ENCODE data around the gene GPALPP1. TPM values are rescaled to one million over a fixed set of nuclear protein-coding genes. Genes with fewer than 3 reads are reported as not detected.
"Not testable (repeated sequence)": the region's sequence is repeated elsewhere in the genome, so short reads cannot be mapped to it uniquely, and the experiment has no call there.

Gene GPALPP1
- total RNA-seq, 1 donor from 2014 or later = 20.9 TPM

DNA sequence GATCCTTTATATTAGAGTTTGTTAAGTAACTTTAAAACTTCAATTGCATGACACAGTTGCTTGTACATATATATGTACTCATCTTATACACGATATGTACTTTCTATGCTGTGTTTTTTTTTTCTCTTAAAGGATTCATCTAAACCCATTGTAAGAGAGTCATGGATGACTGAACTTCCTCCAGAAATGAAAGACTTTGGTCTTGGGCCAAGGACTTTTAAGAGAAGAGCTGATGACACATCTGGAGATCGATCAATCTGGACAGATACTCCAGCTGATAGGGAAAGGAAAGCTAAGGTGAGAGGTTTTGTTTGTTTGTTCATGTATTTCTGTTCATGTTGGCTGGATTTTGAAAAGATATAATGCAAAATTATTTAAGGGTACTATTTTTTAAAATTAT, 26.0 kb downstream of the GPALPP1 start:
- intact Hi-C loops (cut with DNase I) = no loop called here
- peaks cover 0 to 44% of the 10 kb centered on the region in 2 donors for H3K36me3 ChIP-seq

DNA sequence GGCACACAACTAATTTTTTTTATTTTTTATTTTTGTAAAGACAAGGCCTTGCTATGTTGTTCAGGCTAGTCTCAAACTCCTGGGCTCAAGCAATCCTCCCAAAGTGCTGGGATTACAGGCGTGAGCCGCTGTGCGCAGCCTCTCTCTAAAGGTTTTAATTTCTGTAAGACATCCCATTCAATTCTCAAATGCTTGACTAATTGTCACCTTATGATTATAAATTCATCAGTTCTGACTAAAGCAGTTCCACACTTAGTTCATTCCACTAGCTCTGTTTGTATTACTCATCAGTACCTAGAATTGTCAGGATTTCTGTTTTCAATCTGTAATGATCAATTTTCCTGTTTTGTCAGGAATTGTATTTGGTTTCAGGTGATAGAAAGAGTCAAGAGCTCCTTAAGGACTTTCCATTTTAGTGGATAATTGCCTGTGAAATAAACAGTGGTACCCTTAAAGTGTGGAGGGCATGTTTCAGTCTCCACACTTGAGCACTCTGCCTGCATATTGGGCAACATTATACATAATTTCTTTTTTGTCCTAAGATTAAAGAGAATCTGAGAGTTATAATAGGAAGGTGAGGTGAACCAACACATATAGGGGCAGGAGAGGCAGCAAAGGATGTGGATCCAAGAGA, 27.6 kb downstream of the GPALPP1 start:
- H3K36me3 ChIP-seq = peaks cover 0 to 48% of the 10 kb centered on the region in 2 donors
- intact Hi-C loops (cut with DNase I) = no loop called here

More for the DNA sequence above, 26.0 kb downstream of the GPALPP1 start:
- no peak for TF ChIP-seq POLR2AphosphoS5 (IDR thresholded peaks at IDR 0.05; ENCODE audit: insufficient read depth in 1 of 2, low read depth in 1 of 2)
- TF ChIP-seq, protein P1, sequence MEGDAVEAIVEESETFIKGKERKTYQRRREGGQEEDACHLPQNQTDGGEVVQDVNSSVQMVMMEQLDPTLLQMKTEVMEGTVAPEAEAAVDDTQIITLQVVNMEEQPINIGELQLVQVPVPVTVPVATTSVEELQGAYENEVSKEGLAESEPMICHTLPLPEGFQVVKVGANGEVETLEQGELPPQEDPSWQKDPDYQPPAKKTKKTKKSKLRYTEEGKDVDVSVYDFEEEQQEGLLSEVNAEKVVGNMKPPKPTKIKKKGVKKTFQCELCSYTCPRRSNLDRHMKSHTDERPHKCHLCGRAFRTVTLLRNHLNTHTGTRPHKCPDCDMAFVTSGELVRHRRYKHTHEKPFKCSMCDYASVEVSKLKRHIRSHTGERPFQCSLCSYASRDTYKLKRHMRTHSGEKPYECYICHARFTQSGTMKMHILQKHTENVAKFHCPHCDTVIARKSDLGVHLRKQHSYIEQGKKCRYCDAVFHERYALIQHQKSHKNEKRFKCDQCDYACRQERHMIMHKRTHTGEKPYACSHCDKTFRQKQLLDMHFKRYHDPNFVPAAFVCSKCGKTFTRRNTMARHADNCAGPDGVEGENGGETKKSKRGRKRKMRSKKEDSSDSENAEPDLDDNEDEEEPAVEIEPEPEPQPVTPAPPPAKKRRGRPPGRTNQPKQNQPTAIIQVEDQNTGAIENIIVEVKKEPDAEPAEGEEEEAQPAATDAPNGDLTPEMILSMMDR (IDR thresholded peaks at IDR 0.05) = no peak
- no peak for TF ChIP-seq POLR2A (IDR thresholded peaks at IDR 0.05)
- no peaks in the 10 kb centered on the region for H3K4me1 ChIP-seq
- no peak for DNase-seq (ENCODE audit: extremely low spot score in 2 of 2)
- H3K9me3 ChIP-seq = no peaks in the 10 kb centered on the region
- H3K4me3 ChIP-seq = no peak overlapping the region
- no peaks in the 10 kb centered on the region for H3K27me3 ChIP-seq
- H3K27ac ChIP-seq = no peak overlapping the region

DNA sequence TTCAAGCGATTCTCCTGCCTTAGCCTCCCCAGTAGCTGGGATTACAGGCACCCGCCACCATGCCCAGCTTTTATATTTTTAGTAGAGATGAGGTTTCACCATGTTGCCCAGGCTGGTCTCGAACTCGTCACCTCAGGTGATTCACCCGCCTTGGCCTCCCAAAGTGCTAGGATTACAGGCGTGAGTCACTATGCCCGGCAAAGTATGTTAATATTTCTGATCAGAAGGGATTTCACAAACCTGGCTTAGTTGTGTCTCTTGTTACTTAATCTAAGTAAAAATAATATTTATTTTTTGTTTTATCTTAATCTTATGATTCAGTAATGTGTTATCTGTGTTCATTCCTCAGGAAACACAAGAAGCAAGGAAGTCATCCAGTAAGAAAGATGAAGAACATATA, 30.6 kb downstream of the GPALPP1 start:
- intact Hi-C loops (cut with DNase I); H3K4me1 ChIP-seq; DNase-seq (ENCODE audit: extremely low spot score in 2 of 2); H3K4me3 ChIP-seq; H3K9me3 ChIP-seq; H3K27me3 ChIP-seq; H3K27ac ChIP-seq: not testable (repeated sequence)
- H3K36me3 ChIP-seq = peaks cover 0 to 59% of the 10 kb centered on the region in 2 donors

More for the DNA sequence above, 27.6 kb downstream of the GPALPP1 start:
- Histone ChIP-seq H3K9me3 (no peaks in the 10 kb centered on the region), H3K27me3 (no peaks in the 10 kb centered on the region), H3K4me1 (no peaks in the 10 kb centered on the region), H3K4me3 (no peak overlapping the region), H3K27ac (no peak overlapping the region)
- no peak for DNase-seq (ENCODE audit: extremely low spot score in 2 of 2)
- TF ChIP-seq, protein P1 (IDR thresholded peaks at IDR 0.05) = no peak
- no peak for TF ChIP-seq POLR2AphosphoS5 (IDR thresholded peaks at IDR 0.05; ENCODE audit: insufficient read depth in 1 of 2, low read depth in 1 of 2)

DNA sequence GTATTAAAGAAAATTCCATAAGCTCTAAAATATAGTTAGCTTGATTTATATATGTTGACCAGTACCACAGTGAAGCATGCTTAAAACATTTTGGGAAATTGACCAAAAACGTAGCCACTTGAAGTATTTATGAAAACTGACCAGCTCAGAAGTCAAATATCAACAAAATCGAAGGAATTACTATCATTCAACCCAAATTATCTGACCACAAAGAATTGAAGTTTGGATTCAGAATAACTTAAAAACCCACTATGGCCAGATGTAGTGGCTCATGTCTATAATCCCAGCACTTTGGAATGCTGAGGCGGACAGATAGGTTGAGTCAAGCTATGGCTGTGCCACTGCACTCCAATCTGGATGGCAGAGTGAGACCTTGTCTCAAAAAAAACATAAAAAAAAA, 31.9 kb downstream of the GPALPP1 start:
- no peak overlapping the region for H3K27ac ChIP-seq
- no peaks in the 10 kb centered on the region for H3K4me1 ChIP-seq
- peaks cover 0 to 47% of the 10 kb centered on the region in 2 donors for H3K36me3 ChIP-seq
- no peaks in the 10 kb centered on the region for H3K9me3 ChIP-seq
- no peak overlapping the region for H3K4me3 ChIP-seq
- no peak for DNase-seq (ENCODE audit: extremely low spot score in 2 of 2)
- no peaks in the 10 kb centered on the region for H3K27me3 ChIP-seq
- TF ChIP-seq POLR2AphosphoS5 (IDR thresholded peaks at IDR 0.05; ENCODE audit: insufficient read depth in 1 of 2, low read depth in 1 of 2) = no peak
- TF ChIP-seq, protein P1 (IDR thresholded peaks at IDR 0.05) = no peak
- intact Hi-C loops (cut with DNase I) = no loop called here

DNA sequence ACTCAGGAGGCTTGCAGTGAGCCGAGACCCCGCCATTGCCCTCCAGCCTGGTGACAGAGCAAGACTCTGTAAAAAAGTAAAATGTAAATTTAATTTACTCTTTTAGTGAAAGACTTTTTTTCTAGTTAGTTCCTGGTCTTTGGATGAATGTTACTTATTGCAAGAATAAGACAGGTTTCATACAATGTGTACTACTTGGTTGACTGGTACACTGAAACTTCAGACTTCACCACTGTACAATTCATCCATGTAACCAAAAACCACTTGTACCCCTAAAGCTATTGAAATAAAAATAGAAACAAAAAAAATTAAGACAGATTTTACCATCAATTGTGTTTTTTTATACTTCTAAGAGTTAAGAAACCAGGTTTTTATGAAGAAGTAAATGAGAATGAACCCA, 35.5 kb downstream of the GPALPP1 start:
- H3K4me3 ChIP-seq = no peak overlapping the region
- peaks cover 0 to 43% of the 10 kb centered on the region in 2 donors for H3K36me3 ChIP-seq
- no peaks in the 10 kb centered on the region for H3K9me3 ChIP-seq
- H3K27me3 ChIP-seq = no peaks in the 10 kb centered on the region
- no peaks in the 10 kb centered on the region for H3K4me1 ChIP-seq
- no peak for TF ChIP-seq POLR2AphosphoS5 (IDR thresholded peaks at IDR 0.05; ENCODE audit: insufficient read depth in 1 of 2, low read depth in 1 of 2)
- no peak for TF ChIP-seq POLR2A (IDR thresholded peaks at IDR 0.05)
- TF ChIP-seq, protein P1 (IDR thresholded peaks at IDR 0.05) = no peak
- no peak overlapping the region for H3K27ac ChIP-seq
- intact Hi-C loops (cut with DNase I) = no loop called here
- DNase-seq (ENCODE audit: extremely low spot score in 2 of 2) = no peak
